Kidney epithelial cell (primary cell): ENCODE data around the gene FER. TPM values are rescaled to one million over a fixed set of nuclear protein-coding genes. Genes with fewer than 3 reads are reported as not detected.

Experiments used
- DNase-seq: peaks from one replicate; pipeline ENCODE4 v3.0.0-alpha.2; 2010; ENCODE audit warnings: low read depth
- H3K27me3 ChIP-seq: 2 replicates; pipeline ENCODE4 v1.6.0; 2011; ENCODE audit warnings: low read length; ENCODE audit not compliant: control insufficient read depth, insufficient read depth
- H3K36me3 ChIP-seq: 2 replicates; pipeline ENCODE4 v1.5.1; 2011; ENCODE audit warnings: low read length; ENCODE audit not compliant: control insufficient read depth, insufficient read depth
- H3K4me3 ChIP-seq: 2 replicates; pipeline ENCODE4 v1.5.1; 2011; ENCODE audit warnings: low read depth, mild to moderate bottlenecking, control low read depth, low read length
- CTCF ChIP-seq: IDR thresholded peaks from 2 replicates; pipeline ENCODE4 v1.5.1; 2011; ENCODE audit warnings: mild to moderate bottlenecking, moderate library complexity, low read length, control low read depth, inconsistent platforms; ENCODE audit not compliant: insufficient read depth, poor library complexity, severe bottlenecking
- total RNA-seq: library from RNA; depleted of rRNA; stranded (reverse); fragments of >200 nt; gene quantifications from 2 replicates; pipeline ENCODE4 v1.2.3, GENCODE V29; 2015

FER gene
- total RNA-seq, 1 donor from 2014 or later, result 15.1 TPM

- DNase-seq, result no peak
- no peak overlapping the region for H3K4me3 ChIP-seq
- H3K36me3 ChIP-seq, result no peaks in the 10 kb centered on the region
- TF ChIP-seq CTCF, result no peak
- no peaks in the 10 kb centered on the region for H3K27me3 ChIP-seq
Measured at GRCh38 chr5:109030360-109031143, 282.9 kb downstream of the FER start.

- Histone ChIP-seq H3K36me3 (no peaks in the 10 kb centered on the region), H3K4me3 (no peak overlapping the region), H3K27me3 (no peaks in the 10 kb centered on the region)
- no peak for DNase-seq
- no peak for TF ChIP-seq CTCF
Measured at GRCh38 chr5:109034306-109034705, 286.6 kb downstream of the FER start.

DNA sequence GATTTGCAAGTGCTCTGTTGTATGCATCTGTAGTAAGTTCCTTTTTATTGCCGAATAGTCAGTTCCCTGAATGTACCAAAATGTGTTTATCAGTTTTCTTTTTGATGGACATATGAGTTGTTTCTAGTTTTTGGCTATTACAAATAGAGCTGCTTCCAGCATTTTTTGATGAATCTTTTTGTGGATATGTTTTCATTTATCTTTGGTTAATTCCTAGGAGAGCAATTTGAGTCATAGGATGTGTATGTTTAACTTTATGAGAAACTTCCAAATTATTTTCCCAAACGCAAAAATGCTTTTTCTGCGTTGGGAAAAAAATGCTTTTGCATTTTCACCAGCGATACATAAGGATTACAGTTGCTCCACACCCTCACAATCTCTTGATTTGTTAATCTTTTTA, 287.7 kb downstream of the FER start:
- no peak for TF ChIP-seq CTCF
- Histone ChIP-seq H3K4me3 (no peak overlapping the region), H3K36me3 (no peaks in the 10 kb centered on the region), H3K27me3 (no peaks in the 10 kb centered on the region)
- DNase-seq, result no peak

DNA sequence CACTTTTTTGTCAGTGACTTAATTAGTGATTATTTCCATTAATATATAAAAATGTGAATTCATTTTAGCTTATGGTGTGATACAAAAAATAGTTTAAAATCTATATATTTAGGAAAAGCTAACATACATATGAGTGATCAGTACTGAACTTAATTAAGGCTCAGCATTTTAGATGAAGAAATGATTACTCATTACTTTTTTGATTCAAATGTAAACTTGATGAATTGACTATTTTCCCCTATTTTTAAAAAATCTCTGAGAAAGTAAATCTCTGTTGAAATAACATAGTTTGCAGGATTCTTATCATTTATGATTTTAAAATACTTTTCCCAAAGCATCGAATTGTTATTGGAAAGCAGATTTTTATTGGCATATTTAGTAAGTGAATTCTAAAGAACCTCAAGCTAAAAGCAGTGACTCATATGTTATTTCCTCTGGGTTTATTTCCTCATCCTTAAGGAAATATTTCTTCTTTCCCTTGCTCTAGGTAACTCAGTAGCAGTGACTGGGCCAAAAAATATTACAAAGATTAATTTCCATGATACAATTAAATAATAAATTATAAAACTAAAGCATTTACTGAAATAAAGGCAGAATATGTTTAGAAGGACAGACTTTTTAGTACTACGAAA, 290.6 kb downstream of the FER start:
- TF ChIP-seq CTCF, result no peak
- no peaks in the 10 kb centered on the region for H3K27me3 ChIP-seq
- H3K4me3 ChIP-seq, result no peak overlapping the region
- no peak for DNase-seq
- H3K36me3 ChIP-seq, result no peaks in the 10 kb centered on the region

GRCh38 chr5:109041317-109041716, 293.6 kb downstream of the FER start:
- TF ChIP-seq CTCF, result no peak
- no peaks in the 10 kb centered on the region for H3K36me3 ChIP-seq
- H3K4me3 ChIP-seq, result no peak overlapping the region
- no peaks in the 10 kb centered on the region for H3K27me3 ChIP-seq
- no peak for DNase-seq
